HG03354 (cell line): Measurements from ENCODE around the gene SLC20A1.
A peak's percentile ranks its signal among the peaks of the same experiment; 100 is the strongest.

Source experiments
- ATAC-seq: cut with Tn5 transposase; IDR thresholded peaks from one replicate; pipeline ENCODE4 v1.9.1; 2021; ENCODE audit warnings: mild to moderate bottlenecking; ENCODE audit not compliant: unreplicated experiment, poor library complexity, severe bottlenecking

SLC20A1 gene

DNA sequence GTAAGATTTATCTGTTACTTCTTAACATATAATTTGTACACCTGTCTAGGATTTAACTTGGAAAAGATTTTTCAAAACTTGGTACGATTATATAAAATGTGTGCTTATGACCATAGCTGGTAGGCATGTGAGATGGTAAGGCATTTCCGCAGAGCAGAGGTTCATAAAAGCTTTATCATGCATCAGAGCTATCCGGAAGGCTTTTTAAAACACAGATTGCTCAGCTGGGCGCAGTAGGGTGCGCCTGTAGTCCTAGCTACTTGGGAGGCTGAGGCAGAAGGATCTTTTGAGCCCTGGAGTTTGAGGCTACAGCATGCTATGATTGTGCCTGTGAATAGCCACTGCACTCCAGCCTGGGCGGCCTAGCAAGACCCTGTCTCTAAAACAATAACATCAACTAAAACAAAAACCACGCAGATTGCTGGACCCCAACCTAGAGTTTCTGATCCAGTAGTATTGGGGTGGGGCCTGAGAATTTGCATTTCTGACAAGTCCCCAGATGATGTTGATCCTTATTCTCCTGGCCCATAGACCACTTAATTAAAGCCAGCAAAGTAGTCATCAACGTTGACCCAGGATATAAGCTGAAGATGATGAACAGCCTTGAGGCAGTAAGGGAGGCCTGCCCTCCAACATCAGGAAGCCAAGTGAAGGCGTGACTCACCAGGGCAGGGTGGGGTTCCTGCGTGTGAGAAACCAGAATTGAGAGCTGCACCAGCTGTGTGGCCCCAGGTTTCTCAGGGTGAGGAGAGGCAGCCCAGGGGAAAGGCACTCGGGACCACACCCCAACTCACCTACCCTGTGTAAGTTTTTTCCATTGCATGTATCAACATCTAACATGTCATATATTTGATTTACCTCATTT lies 21.6 kb upstream of the SLC20A1 start:
- ATAC-seq, result peak; percentile 87

- no peak for ATAC-seq
Measured at GRCh38 chr2:112625474-112626114, 20.1 kb upstream of the SLC20A1 start.

GRCh38 chr2:112626604-112627059 lies 19.1 kb upstream of the SLC20A1 start:
- ATAC-seq, result peak; percentile 52

DNA sequence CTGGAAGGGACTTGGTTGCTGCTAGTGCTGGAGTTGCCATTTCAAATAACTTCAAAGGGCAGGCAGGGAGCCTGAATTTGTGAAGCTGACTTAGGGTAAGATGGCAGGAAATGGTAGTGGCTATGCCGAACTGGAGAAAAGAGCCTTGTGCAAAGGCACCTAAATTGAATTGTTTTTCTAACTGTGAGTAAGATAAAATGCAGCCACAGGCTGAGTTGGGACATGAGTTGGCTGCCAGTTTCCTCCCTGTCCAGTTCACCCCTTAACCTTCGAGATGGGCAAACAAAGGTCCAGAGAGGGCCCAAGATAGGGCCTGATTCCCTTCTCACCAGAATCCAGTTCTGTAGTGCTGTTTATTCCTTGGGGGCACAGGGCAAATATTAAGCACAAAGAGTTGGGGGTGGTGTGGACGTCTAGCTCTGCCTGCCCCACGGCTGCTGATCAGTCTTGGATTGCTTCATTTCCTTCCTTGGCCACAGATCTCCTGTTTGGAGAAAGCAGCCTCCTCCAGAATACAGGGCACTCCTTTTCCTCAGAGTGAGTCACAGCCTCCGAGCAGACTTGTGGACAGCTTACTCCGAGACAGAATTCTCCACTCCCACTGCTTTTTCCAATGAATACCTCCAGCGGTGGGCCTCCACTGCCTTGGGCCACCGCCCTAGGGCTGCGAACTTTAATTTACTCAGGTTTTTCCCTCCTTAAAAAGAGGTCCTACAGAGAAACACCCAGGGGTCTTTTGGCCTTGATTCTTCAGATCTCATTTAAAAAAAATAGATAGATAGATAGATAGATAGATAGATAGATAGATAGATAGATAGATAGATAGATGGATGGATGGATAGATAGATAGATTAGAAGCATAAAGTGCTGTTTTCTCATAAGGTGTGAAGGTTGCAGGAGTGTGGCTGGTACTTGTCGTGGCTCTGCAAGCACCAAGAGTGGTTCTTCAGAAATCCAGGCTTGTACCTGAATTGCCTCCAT lies 18.4 kb upstream of the SLC20A1 start:
- ATAC-seq, result no peak

DNA sequence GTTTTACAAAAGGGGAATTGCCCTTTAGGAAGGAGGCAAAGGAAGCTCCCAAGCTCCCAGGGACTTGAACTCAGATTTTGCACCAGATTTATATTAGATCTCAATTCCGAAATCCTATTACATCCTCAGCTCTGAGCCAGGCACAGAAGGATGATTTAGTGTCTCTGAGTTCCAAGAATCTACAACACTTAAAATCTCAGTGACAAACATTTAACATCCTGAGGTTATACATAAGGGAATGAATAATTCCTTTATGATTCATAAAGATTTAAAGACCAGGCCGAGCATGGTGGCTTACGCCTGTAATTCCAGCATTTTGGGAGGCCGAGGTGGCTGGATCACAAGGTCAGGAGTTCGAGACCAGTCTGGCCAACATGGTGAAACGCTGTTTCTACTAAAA lies 16.5 kb upstream of the SLC20A1 start:
- ATAC-seq, result no peak

DNA sequence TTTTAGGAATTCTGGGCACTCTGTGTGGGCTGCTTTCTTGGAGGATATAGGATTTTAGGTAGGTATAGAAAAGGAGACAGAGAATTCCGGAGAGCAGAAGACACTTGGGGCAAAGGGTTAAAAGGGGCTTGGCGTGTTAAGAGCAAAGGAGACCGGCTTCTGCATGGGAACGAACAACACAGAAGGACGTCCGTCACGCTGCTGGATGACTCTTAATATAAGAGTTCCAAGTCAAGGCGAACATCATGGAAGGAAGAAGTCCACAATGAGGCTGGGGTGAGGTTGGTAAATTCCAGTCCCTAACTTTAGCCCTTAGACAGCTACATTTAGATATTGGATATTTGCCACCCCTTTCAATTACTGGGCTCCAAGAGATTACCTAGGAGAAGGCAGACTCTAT lies 15.9 kb upstream of the SLC20A1 start:
- ATAC-seq, result no peak

DNA sequence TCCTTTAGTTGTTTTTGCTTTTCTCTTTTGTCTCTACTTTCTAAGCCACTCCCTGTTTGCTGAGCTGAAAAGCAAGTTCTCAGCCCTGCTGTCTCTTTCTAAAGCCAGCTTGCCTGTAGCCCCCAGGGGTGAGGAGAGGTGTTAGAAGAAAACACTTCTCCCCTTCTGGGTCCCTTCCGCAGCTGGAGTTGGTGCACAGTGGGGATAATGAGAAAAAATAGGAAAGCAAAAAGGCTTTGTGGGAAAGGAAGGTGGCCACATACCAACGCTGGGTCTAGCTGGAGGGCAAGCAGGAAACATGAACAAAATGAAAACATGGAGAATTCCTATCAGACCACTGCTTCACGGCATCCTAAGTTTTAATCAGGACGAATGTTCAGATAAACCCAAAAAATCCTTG lies 15.5 kb upstream of the SLC20A1 start:
- no peak for ATAC-seq

DNA sequence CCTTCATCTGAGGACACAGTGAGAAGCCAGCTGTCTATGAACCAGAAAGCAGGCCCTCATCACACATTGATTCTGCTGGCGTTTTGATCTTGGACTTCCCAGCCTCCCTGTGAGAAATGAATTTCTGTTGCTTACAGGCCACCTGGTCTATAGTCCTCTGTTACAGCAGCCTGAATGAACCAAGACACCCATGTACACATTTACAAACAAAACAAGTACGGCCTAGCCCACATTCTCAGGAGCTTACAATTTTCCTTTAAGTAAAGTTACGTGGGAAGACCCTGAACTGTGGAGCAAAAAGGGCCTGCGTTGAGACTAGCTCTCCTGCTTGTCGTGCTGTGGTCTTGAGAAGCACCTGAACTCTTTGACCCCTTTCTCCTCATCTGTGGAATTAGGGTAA lies 12.0 kb upstream of the SLC20A1 start:
- no peak for ATAC-seq

GRCh38 chr2:112634153-112634873 lies 11.4 kb upstream of the SLC20A1 start:
- ATAC-seq, result no peak

- no peak for ATAC-seq
Measured at GRCh38 chr2:112634874-112635157, 10.9 kb upstream of the SLC20A1 start.

DNA sequence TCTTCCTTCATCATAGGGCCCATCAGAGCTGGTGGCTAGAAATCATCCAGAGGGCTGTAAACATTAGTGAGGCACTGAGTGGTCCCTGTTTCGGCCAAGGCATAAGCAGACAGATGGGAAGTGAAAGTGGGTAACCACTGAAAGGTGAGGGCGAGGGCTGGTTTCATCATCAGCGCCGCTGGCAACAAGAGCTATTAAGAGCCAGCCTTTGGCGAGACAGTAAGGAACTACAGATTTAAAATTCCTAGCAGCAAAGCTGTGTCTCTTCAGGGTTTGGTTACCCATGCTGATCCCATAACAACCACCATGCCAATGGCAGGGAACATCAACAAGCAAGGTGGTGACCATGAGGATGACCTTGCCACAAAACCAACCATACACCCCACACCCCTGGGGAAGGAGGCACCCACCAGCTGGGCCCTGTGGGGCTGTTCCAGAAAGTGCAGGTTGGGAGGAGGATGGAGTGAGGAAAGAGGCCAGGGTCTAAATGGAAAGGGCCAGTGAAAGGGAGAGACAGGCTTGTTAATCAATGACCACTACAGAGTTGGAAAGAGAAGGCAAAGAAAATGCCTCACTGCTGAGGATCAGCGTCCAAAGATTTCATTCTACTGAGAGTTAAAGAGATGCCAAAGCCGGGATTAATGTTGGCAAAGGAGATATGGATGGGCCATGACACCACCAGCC lies 9.0 kb upstream of the SLC20A1 start:
- peak; percentile 87 for ATAC-seq

DNA sequence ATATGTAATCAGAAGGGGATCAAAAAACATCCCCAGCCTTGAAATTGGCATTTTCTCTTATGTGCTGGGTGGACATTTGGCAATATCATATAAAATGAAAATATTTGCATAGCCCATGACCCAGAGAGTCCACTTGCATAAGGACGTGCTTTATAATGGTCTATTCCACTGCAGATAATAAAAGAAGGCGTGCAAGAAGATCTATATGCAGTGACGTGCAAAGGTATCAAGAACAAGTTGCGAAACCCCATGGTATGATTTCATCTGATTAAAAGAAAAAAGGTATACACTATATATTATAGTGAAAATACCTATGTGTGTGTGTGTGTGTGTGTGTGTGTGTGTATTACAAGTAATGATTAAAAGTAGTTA lies 8.5 kb upstream of the SLC20A1 start:
- ATAC-seq, result no peak

GRCh38 chr2:112639936-112640335 lies 5.8 kb upstream of the SLC20A1 start:
- ATAC-seq, result no peak

DNA sequence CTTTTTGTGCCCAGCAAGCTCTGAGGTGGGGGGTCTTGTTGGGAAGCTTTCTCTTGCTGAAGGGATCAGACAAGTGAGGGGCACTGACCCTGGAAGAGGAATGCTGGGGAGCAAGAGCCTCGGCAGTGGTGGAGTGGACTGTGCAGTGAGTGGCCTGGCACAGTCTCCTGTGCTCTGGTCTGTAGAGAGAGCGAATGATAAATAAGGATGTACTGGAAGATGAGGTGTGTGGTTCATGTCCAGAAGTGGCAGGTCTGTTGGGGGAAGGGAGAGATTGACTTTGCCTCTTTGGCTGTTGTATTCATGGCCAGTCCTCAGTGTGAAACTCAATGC lies 5.3 kb upstream of the SLC20A1 start:
- no peak for ATAC-seq

- no peak for ATAC-seq
Measured at GRCh38 chr2:112640800-112641675, 4.7 kb upstream of the SLC20A1 start.

GRCh38 chr2:112641701-112642100 lies 4.0 kb upstream of the SLC20A1 start:
- ATAC-seq, result no peak

DNA sequence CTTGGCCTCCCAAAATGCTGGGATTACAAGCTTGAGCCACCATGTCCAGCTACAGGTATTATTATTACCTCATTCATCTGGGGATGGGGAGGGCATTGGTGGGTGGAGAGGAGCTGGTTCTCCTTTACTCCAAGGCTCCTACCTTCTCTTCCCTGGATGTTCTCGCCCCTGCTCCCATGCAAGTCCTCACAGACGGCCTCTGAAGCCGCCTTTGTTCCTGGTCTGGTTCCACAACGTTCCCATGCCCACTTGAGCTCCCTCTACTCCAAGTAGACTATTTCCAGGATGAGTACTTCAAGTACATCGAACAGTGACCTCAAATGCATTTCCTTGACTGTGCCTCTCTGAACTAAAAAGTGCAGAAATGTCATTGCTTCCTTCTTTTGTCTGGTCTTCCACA lies 3.2 kb upstream of the SLC20A1 start:
- ATAC-seq, result no peak

DNA sequence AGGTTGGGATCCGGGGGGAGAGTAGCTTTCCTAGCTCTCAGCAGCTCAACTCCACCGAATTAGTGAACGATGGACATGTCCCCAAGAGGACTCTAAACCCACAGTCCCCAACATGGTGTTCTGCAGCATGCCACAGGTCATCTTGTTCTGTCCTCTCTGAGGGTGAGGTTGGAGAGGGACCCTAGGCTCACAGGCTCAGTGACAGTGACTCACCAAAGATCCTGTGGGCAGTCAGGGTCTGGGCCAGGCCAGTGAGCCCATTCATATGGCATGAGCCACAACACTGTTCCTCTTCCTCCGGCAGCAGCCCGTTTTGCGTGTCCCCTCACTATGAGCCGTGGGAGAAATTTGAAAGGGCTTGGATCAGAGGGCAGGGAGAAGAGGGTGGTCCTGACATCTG lies 2.8 kb upstream of the SLC20A1 start:
- ATAC-seq, result no peak
